Spinal cord (tissue), 10 donors: ENCODE data around the gene CHADL. TPM values are rescaled to one million over a fixed set of nuclear protein-coding genes. Genes with fewer than 3 reads are reported as not detected.

Experiments
- DNase-seq, 6 donors: peaks; one replicate each; pipeline versions ENCODE4 v3.0.0 to v3.0.0-alpha.2; 2013 to 2015; ENCODE audit warnings: low spot score in 6 of 6, low read depth in 4 of 6
- H3K27ac ChIP-seq: one replicate; pipeline ENCODE4 v1.5.1; 2013; ENCODE audit warnings: low read depth, low read length, control low read depth
- H3K27me3 ChIP-seq: one replicate; pipeline ENCODE4 v1.6.1; 2013; ENCODE audit warnings: low read length; ENCODE audit not compliant: control insufficient read depth, insufficient read depth
- H3K36me3 ChIP-seq: one replicate; pipeline ENCODE4 v1.6.1; 2013; ENCODE audit warnings: low read length; ENCODE audit not compliant: control insufficient read depth, insufficient read depth
- H3K4me1 ChIP-seq: one replicate; pipeline ENCODE4 v1.6.1; 2013; ENCODE audit warnings: low read length; ENCODE audit not compliant: control insufficient read depth, insufficient read depth
- H3K4me3 ChIP-seq: one replicate; pipeline ENCODE4 v1.5.1; 2013; ENCODE audit warnings: low read depth, low read length, control low read depth
- H3K9me3 ChIP-seq: one replicate; pipeline ENCODE4 v1.6.1; 2013; ENCODE audit warnings: low read length; ENCODE audit not compliant: control insufficient read depth, insufficient read depth
- WGBS: methylation state at CpG from one replicate; pipeline ENCODE4 v1.1.5; 2013; ENCODE audit warnings: missing lambda C conversion rate; ENCODE audit not compliant: insufficient coverage; 5-methylcytosine and 5-hydroxymethylcytosine counted together
- polyA plus RNA-seq, 2 donors: library from polyadenylated mRNA; unstranded; fragments of 120-200 nt; gene quantifications; one replicate each; pipeline ENCODE4 v1.2.1, GENCODE V29; 2013; ENCODE audit not compliant: insufficient read length in 2 of 2
- total RNA-seq, 2 donors: library from RNA; depleted of rRNA in 1 of 2; stranded (reverse); fragments of 120-200 nt in 1 of 2; fragments of >200 nt in 1 of 2; gene quantifications; one replicate each; pipeline versions ENCODE4 v1.2.3 to v1.2.4, GENCODE V29; 2013 to 2014
- donor health status: healthy.

The CHADL gene
- total and polyA plus RNA-seq, 4 donors = 23.2 to 48.2 (median 37.5) TPM

- H3K36me3 ChIP-seq = peaks cover 61% of the 10 kb centered on the region
- no peak overlapping the region for H3K27ac ChIP-seq
- 89% methylated on average over 13 of the region's 21 CpGs for WGBS
Observed at GRCh38 chr22:41245917-41246499, 5.3 kb upstream of the CHADL start.

GRCh38 chr22:41243361-41243760 lies 2.6 kb upstream of the CHADL start:
- Histone ChIP-seq H3K4me1 (peaks cover 35% of the 10 kb centered on the region), H3K36me3 (peaks cover 46% of the 10 kb centered on the region), H3K4me3 (no peak overlapping the region), H3K27ac (no peak overlapping the region), H3K27me3 (no peaks in the 10 kb centered on the region), H3K9me3 (no peaks in the 10 kb centered on the region)
- DNase-seq = no peak
- 40% methylated on average over 2 of the region's 6 CpGs for WGBS

More at GRCh38 chr22:41245917-41246499, 5.3 kb upstream of the CHADL start:
- H3K4me1 ChIP-seq = peaks cover 8% of the 10 kb centered on the region
- no peaks in the 10 kb centered on the region for H3K9me3 ChIP-seq
- no peak overlapping the region for H3K4me3 ChIP-seq
- no peak for DNase-seq
- no peaks in the 10 kb centered on the region for H3K27me3 ChIP-seq

- WGBS = 94% methylated on average over 8 of the region's 18 CpGs
- Histone ChIP-seq H3K4me3 (no peak overlapping the region), H3K9me3 (no peaks in the 10 kb centered on the region), H3K27me3 (no peaks in the 10 kb centered on the region), H3K27ac (no peak overlapping the region), H3K36me3 (peaks cover 38% of the 10 kb centered on the region), H3K4me1 (peaks cover 35% of the 10 kb centered on the region)
- DNase-seq = no peak
Observed at GRCh38 chr22:41242396-41243117, 1.8 kb upstream of the CHADL start.

GRCh38 chr22:41241133-41241676 lies 474 bp upstream of the CHADL start:
- H3K27ac ChIP-seq = peak overlapping the region; percentile 84
- no peaks in the 10 kb centered on the region for H3K9me3 ChIP-seq
- H3K27me3 ChIP-seq = no peaks in the 10 kb centered on the region
- peaks cover 47% of the 10 kb centered on the region for H3K4me1 ChIP-seq
- WGBS = 57% methylated on average over 4 of the region's 7 CpGs
- H3K36me3 ChIP-seq = peaks cover 33% of the 10 kb centered on the region
- H3K4me3 ChIP-seq = no peak overlapping the region
- DNase-seq = no peak

GRCh38 chr22:41239443-41240128 lies 1.1 kb downstream of the CHADL start:
- Histone ChIP-seq H3K36me3 (peaks cover 28% of the 10 kb centered on the region), H3K27me3 (no peaks in the 10 kb centered on the region), H3K4me3 (no peak overlapping the region), H3K4me1 (peaks cover 50% of the 10 kb centered on the region), H3K9me3 (no peaks in the 10 kb centered on the region), H3K27ac (no peak overlapping the region)
- no peak for DNase-seq
- WGBS = 86% methylated on average over 11 of the region's 16 CpGs

- H3K4me1 ChIP-seq = peaks cover 50% of the 10 kb centered on the region
- 86% methylated on average over 31 of the region's 32 CpGs for WGBS
- H3K36me3 ChIP-seq = peaks cover 28% of the 10 kb centered on the region
- no peaks in the 10 kb centered on the region for H3K27me3 ChIP-seq
- no peak for DNase-seq
- H3K4me3 ChIP-seq = no peak overlapping the region
- no peaks in the 10 kb centered on the region for H3K9me3 ChIP-seq
- no peak overlapping the region for H3K27ac ChIP-seq
Observed at GRCh38 chr22:41238570-41239442, 1.9 kb downstream of the CHADL start.

GRCh38 chr22:41237707-41238569 lies 2.8 kb downstream of the CHADL start:
- Histone ChIP-seq H3K27ac (no peak overlapping the region), H3K4me1 (peaks cover 50% of the 10 kb centered on the region), H3K4me3 (peak overlapping the region; percentile 11), H3K9me3 (no peaks in the 10 kb centered on the region), H3K27me3 (no peaks in the 10 kb centered on the region), H3K36me3 (peaks cover 28% of the 10 kb centered on the region)
- WGBS = 12% methylated on average over 97 of the region's 97 CpGs
- peak in 2 of 6 donors; percentile 65 to 80 for DNase-seq

GRCh38 chr22:41237036-41237706 lies 3.6 kb downstream of the CHADL start:
- Histone ChIP-seq H3K9me3 (no peaks in the 10 kb centered on the region), H3K27me3 (no peaks in the 10 kb centered on the region), H3K4me3 (peak overlapping the region; percentile 11), H3K4me1 (peaks cover 50% of the 10 kb centered on the region), H3K36me3 (peaks cover 28% of the 10 kb centered on the region), H3K27ac (no peak overlapping the region)
- no peak for DNase-seq
- WGBS = 54% methylated on average over 33 of the region's 33 CpGs
